Retinal pigment epithelial cell (primary cell): ENCODE measurements around the gene RAB5IF.

Source experiments
- DNase-seq: peaks from one replicate; pipeline ENCODE4 v3.0.0-alpha.2; 2010; ENCODE audit warnings: low read depth
- H3K4me3 ChIP-seq: 2 replicates; pipeline ENCODE4 v1.5.1; 2011; ENCODE audit warnings: mild to moderate bottlenecking, low read length, control low read depth, moderate library complexity
- CTCF ChIP-seq: conservative IDR thresholded peaks from 2 replicates; pipeline ENCODE4 v1.5.1; 2011; ENCODE audit warnings: low read depth, low read length, control low read depth, inconsistent platforms

RAB5IF gene

GRCh38 chr20:36623444-36623843, 17.9 kb downstream of the RAB5IF start:
- H3K4me3 ChIP-seq, result no peak overlapping the region
- DNase-seq, result no peak
- TF ChIP-seq CTCF, result no peak

GRCh38 chr20:36624068-36624943, 18.7 kb downstream of the RAB5IF start:
- TF ChIP-seq CTCF, result no peak
- no peak overlapping the region for H3K4me3 ChIP-seq
- no peak for DNase-seq

- no peak for TF ChIP-seq CTCF
- DNase-seq, result no peak
- H3K4me3 ChIP-seq, result no peak overlapping the region
Measured at GRCh38 chr20:36624944-36625324, 19.4 kb downstream of the RAB5IF start.

GRCh38 chr20:36628076-36628475, 22.5 kb downstream of the RAB5IF start:
- no peak overlapping the region for H3K4me3 ChIP-seq
- no peak for TF ChIP-seq CTCF
- DNase-seq, result no peak

- no peak for TF ChIP-seq CTCF
- H3K4me3 ChIP-seq, result no peak overlapping the region
- DNase-seq, result no peak
Measured at GRCh38 chr20:36629719-36630681, 24.4 kb downstream of the RAB5IF start.

GRCh38 chr20:36631646-36632045, 26.1 kb downstream of the RAB5IF start:
- DNase-seq, result no peak

More at GRCh38 chr20:36631646-36632045, 26.1 kb downstream of the RAB5IF start:
- no peak for TF ChIP-seq CTCF
- no peak overlapping the region for H3K4me3 ChIP-seq
